Mesenchymal stem cell (in vitro differentiated cells and primary cell): ENCODE measurements around the gene PTGFRN.

ENCODE experiments used
- DNase-seq: peaks from one replicate; pipeline ENCODE4 v3.0.0-alpha.2; 2013
- H2AFZ ChIP-seq: one replicate; pipeline ENCODE4 v1.6.1; 2013; ENCODE audit warnings: low read depth, mild to moderate bottlenecking, control low read depth, inconsistent platforms, low read length, moderate library complexity
- H2AK5ac ChIP-seq: 2 replicates; pipeline ENCODE4 v1.6.1; 2013; ENCODE audit warnings: low read length, moderate library complexity, mild to moderate bottlenecking, inconsistent platforms; ENCODE audit not compliant: severe bottlenecking
- H2BK120ac ChIP-seq: one replicate; pipeline ENCODE4 v1.6.1; 2013; ENCODE audit warnings: low read depth, mild to moderate bottlenecking, inconsistent platforms, low read length, moderate library complexity
- H2BK12ac ChIP-seq, 2 experiments: one replicate each; pipeline ENCODE4 v1.6.1; 2013; ENCODE audit warnings: inconsistent platforms in 2 of 2, low read length in 2 of 2, mild to moderate bottlenecking in 2 of 2, moderate library complexity in 2 of 2, control low read depth in 1 of 2
- H2BK15ac ChIP-seq: one replicate; pipeline ENCODE4 v1.6.1; 2013; ENCODE audit warnings: mild to moderate bottlenecking, low read depth, inconsistent platforms; ENCODE audit not compliant: poor library complexity, severe bottlenecking
- H2BK5ac ChIP-seq: 2 replicates; pipeline ENCODE4 v1.6.1; 2013; ENCODE audit warnings: low read depth, mild to moderate bottlenecking, low read length, control low read depth, inconsistent platforms; ENCODE audit not compliant: poor library complexity, severe bottlenecking
- H3K14ac ChIP-seq, 2 experiments: one replicate each; pipeline ENCODE4 v1.6.1; 2013; ENCODE audit warnings: inconsistent platforms in 2 of 2, low read length in 2 of 2, control low read depth in 1 of 2, mild to moderate bottlenecking in 1 of 2, moderate library complexity in 1 of 2
- H3K18ac ChIP-seq, 2 experiments: one replicate each; pipeline ENCODE4 v1.6.1; 2013; ENCODE audit warnings: inconsistent platforms in 2 of 2, low read length in 2 of 2, control low read depth in 1 of 2, low read depth in 1 of 2, mild to moderate bottlenecking in 1 of 2
- H3K23ac ChIP-seq, 2 experiments: one replicate each; pipeline ENCODE4 v1.6.1; 2013; ENCODE audit warnings: inconsistent platforms in 2 of 2, low read length in 2 of 2, mild to moderate bottlenecking in 2 of 2, moderate library complexity in 2 of 2, control low read depth in 1 of 2
- H3K27ac ChIP-seq: 2 replicates; pipeline ENCODE4 v1.5.1; 2013; ENCODE audit warnings: mild to moderate bottlenecking, moderate library complexity, low read length, control low read depth, inconsistent platforms; ENCODE audit not compliant: poor library complexity, severe bottlenecking
- H3K27me3 ChIP-seq, 2 experiments: 2 replicates each; pipeline versions ENCODE4 v1.6.1 to v1.7.0; 2013; ENCODE audit warnings: low read length in 2 of 2, mild to moderate bottlenecking in 2 of 2, moderate library complexity in 2 of 2, control low read depth in 1 of 2, inconsistent platforms in 1 of 2; ENCODE audit not compliant: control insufficient read depth in 1 of 2, insufficient read depth in 1 of 2
- H3K36me3 ChIP-seq, 2 experiments: 2 replicates each; pipeline versions ENCODE4 v1.6.1 to v1.7.0; 2013; ENCODE audit warnings: low read length in 2 of 2, control low read depth in 1 of 2, inconsistent platforms in 1 of 2, low read depth in 1 of 2, mild to moderate bottlenecking in 1 of 2; ENCODE audit not compliant: insufficient read depth in 2 of 2, control insufficient read depth in 1 of 2
- H3K4ac ChIP-seq, 2 experiments: one replicate each; pipeline ENCODE4 v1.6.1; 2013; ENCODE audit warnings: inconsistent platforms in 2 of 2, low read length in 2 of 2, mild to moderate bottlenecking in 2 of 2, moderate library complexity in 2 of 2, control low read depth in 1 of 2, low read depth in 1 of 2
- H3K4me1 ChIP-seq: 2 replicates; pipeline ENCODE4 v1.6.1; 2013; ENCODE audit warnings: low read depth, low read length, control low read depth; ENCODE audit not compliant: control insufficient read depth, insufficient read depth
- H3K4me2 ChIP-seq: 2 replicates; pipeline ENCODE4 v1.6.1; 2013; ENCODE audit warnings: low read length, mild to moderate bottlenecking, inconsistent platforms; ENCODE audit not compliant: poor library complexity, severe bottlenecking
- H3K4me3 ChIP-seq, 2 experiments: 2 replicates each; pipeline versions ENCODE4 v1.5.1 to v1.7.0; 2013; ENCODE audit warnings: low read length in 2 of 2, mild to moderate bottlenecking in 2 of 2, control low read depth in 1 of 2, low read depth in 1 of 2; ENCODE audit not compliant: insufficient read depth in 1 of 2
- H3K79me1 ChIP-seq: replicated peaks from 2 replicates; pipeline ENCODE4 v1.6.1; 2013; ENCODE audit warnings: mild to moderate bottlenecking, control low read depth, low read length, inconsistent platforms; ENCODE audit not compliant: poor library complexity, severe bottlenecking
- H3K9ac ChIP-seq: 2 replicates; pipeline ENCODE4 v1.7.0; 2013; ENCODE audit warnings: mild to moderate bottlenecking, low read length, moderate library complexity
- H3K9me3 ChIP-seq: 2 replicates; pipeline ENCODE4 v1.7.0; 2013; ENCODE audit warnings: mild to moderate bottlenecking, low read length; ENCODE audit not compliant: control insufficient read depth
- H4K8ac ChIP-seq: one replicate; pipeline ENCODE4 v1.6.1; 2013; ENCODE audit warnings: inconsistent platforms, mild to moderate bottlenecking, low read length, moderate library complexity
- H4K91ac ChIP-seq: one replicate; pipeline ENCODE4 v1.6.1; 2013; ENCODE audit warnings: mild to moderate bottlenecking, low read length, inconsistent platforms
- WGBS: methylation state at CpG from one replicate; pipeline ENCODE4 v1.1.7; 2013; ENCODE audit warnings: mixed read lengths; 5-methylcytosine and 5-hydroxymethylcytosine counted together

The PTGFRN gene

DNA sequence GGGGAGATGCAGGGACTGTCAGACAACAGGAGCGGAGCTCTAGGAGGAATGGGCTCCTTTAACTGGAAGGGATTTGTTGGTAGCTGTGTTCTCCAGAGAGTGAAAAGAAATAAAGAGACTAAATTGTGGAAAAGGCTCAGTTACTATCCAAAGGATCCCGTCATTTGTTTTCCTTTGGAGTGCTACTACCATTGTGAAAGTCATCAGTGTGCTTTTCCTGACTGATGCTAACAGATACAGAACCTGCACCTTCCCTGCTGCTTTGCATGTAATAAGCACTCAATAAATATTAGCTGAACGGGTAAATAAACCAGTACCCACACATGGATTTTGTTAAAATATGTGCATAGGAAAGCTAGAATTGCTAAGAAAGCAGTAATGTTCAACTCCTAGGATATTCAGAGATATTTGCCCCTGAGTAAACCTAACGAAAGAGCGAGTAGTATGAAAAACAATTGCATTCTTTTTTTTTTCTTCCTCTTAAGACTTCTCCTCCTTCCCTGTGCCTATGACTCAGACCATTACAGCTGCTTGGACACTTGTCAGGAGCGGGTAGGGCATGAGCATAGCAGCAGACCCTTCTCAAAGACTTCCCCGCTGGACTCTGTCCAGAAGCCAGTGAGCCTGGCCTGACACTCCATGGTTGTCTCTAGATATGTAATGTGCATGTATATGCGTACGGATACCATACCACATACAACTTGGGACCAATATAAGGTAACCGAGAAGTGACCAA lies 41.7 kb downstream of the PTGFRN start:
- 75% methylated on average over 8 of the region's 10 CpGs for WGBS
- peak overlapping the region in 1 of 2 experiments; percentile 60 for H3K4me3 ChIP-seq
- peak overlapping the region; percentile 88 for H3K9ac ChIP-seq
- H2BK120ac ChIP-seq: no peak overlapping the region
- no peak overlapping the region for H2BK15ac ChIP-seq
- no peaks in the 10 kb centered on the region for H3K9me3 ChIP-seq
- no peak overlapping the region for H3K18ac ChIP-seq
- H3K14ac ChIP-seq: no peak overlapping the region
- H3K4me2 ChIP-seq: no peak overlapping the region
- H2BK12ac ChIP-seq: no peak overlapping the region
- DNase-seq: peak; percentile 61
- H3K79me1 ChIP-seq: peaks cover 35% of the 10 kb centered on the region
- no peak overlapping the region for H3K27ac ChIP-seq
- H2AFZ ChIP-seq: no peak overlapping the region
- H3K23ac ChIP-seq: no peak overlapping the region
- H3K36me3 ChIP-seq: peaks cover 11 to 12% of the 10 kb centered on the region in 2 experiments
- no peak overlapping the region for H4K8ac ChIP-seq
- H3K4me1 ChIP-seq: peaks cover 5% of the 10 kb centered on the region
- no peak overlapping the region for H4K91ac ChIP-seq
- H3K4ac ChIP-seq: no peak overlapping the region
- no peak overlapping the region for H2AK5ac ChIP-seq
- no peaks in the 10 kb centered on the region for H3K27me3 ChIP-seq
- H2BK5ac ChIP-seq: no peak overlapping the region

DNA sequence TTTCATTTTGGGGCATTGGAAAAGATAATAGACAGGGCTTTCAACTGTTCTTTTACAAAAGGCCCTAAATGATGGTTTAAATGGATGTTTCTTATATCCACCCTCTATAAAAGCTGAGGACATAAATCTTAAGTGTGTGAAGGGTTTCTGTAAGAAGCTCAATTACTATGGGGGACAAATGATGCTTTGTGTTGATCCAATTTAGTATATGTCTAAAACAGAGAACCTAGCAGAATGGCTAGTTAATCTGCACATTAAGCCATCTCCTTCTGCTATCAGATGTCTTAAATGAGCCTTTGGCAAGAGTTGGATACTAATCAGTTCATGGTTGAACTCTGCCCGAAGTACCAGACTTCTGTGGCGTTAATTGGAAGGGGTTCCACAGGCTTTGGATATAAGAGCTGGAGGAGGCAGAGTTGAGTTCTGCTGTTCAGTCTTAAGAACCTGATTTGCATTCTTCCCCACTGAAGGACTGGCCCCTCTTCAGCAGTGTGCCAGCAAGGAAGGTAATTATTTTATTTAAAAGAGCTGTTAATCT lies 43.1 kb downstream of the PTGFRN start:
- 97% methylated on average over 2 of the region's 2 CpGs for WGBS
- no peak overlapping the region for H3K14ac ChIP-seq
- no peak overlapping the region for H3K4ac ChIP-seq
- H2AK5ac ChIP-seq: no peak overlapping the region
- H2BK12ac ChIP-seq: no peak overlapping the region
- no peak overlapping the region for H3K18ac ChIP-seq
- H4K91ac ChIP-seq: no peak overlapping the region
- H3K23ac ChIP-seq: no peak overlapping the region
- no peak overlapping the region for H3K4me2 ChIP-seq
- H3K36me3 ChIP-seq: peaks cover 11 to 14% of the 10 kb centered on the region in 2 experiments
- peaks cover 5% of the 10 kb centered on the region for H3K4me1 ChIP-seq
- H3K27me3 ChIP-seq: no peaks in the 10 kb centered on the region
- H3K4me3 ChIP-seq: no peak overlapping the region
- no peak overlapping the region for H3K9ac ChIP-seq
- H2BK120ac ChIP-seq: no peak overlapping the region
- H3K79me1 ChIP-seq: peaks cover 37% of the 10 kb centered on the region
- no peak overlapping the region for H2AFZ ChIP-seq
- no peak overlapping the region for H4K8ac ChIP-seq
- H2BK5ac ChIP-seq: no peak overlapping the region
- no peak overlapping the region for H3K27ac ChIP-seq
- no peaks in the 10 kb centered on the region for H3K9me3 ChIP-seq
- no peak overlapping the region for H2BK15ac ChIP-seq
- DNase-seq: no peak

DNA sequence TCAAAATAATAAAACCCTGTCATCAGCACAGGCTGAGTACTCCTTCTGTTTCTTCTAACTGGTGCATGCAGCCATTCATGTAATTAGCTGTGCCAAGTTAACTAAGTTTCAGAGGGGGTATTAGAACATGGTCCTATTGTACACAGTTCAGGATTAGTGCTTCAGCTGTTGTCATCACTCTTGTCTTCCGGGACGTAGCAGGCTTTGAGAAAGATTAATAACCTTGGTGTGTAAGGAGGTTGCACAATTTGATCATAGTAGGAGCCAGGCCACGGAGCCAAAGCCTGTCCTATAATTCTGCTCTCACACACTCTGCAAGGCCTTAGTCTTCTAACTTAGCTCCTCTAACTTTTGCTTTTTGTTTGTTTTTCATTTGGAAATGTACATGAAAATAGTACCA lies 44.7 kb downstream of the PTGFRN start:
- Histone ChIP-seq H3K27me3 (no peaks in the 10 kb centered on the region), H3K36me3 (peaks cover 6 to 18% of the 10 kb centered on the region in 2 experiments), H2BK15ac (no peak overlapping the region), H3K4me3 (no peak overlapping the region), H2AK5ac (no peak overlapping the region), H3K9me3 (no peaks in the 10 kb centered on the region), H2BK120ac (no peak overlapping the region), H2BK5ac (no peak overlapping the region), H2AFZ (no peak overlapping the region), H3K4me1 (peaks cover 2% of the 10 kb centered on the region), H4K91ac (no peak overlapping the region), H3K23ac (no peak overlapping the region), H3K4me2 (no peak overlapping the region), H3K14ac (no peak overlapping the region), H3K9ac (no peak overlapping the region), H3K79me1 (peaks cover 41% of the 10 kb centered on the region), H3K27ac (no peak overlapping the region), H3K4ac (no peak overlapping the region), H2BK12ac (no peak overlapping the region), H4K8ac (no peak overlapping the region), H3K18ac (no peak overlapping the region)
- DNase-seq: no peak
- WGBS: 73% methylated on average over 3 of the region's 3 CpGs

DNA sequence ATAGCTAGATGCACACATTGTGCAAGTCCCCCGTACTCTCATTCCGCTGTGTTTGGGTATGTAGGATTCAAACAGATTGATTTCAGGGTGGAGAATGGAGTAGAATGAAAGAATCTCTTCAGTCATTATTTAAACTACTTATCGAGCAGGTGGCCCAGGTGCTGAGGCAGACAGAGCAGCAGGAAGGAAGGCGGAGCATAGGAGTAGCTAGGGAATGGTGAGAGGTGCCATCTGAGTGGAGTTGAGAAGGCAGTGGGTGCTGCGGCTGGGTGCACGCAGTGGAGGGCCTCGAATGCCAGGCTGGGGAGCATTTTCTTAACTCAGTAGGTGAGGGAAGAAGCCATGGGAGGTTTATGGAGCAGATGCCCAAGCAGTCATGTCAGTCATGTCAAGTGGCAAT lies 46.7 kb downstream of the PTGFRN start:
- Histone ChIP-seq H3K9me3 (no peaks in the 10 kb centered on the region), H2BK120ac (no peak overlapping the region)

More for the DNA sequence above, 46.7 kb downstream of the PTGFRN start:
- peaks cover 45% of the 10 kb centered on the region for H3K79me1 ChIP-seq
- no peak overlapping the region for H3K9ac ChIP-seq
- H2BK5ac ChIP-seq: no peak overlapping the region
- H2BK12ac ChIP-seq: no peak overlapping the region
- H3K14ac ChIP-seq: no peak overlapping the region
- peaks cover 0 to 25% of the 10 kb centered on the region in 2 experiments for H3K36me3 ChIP-seq
- no peak overlapping the region for H3K23ac ChIP-seq
- no peak overlapping the region for H3K4ac ChIP-seq
- H2BK15ac ChIP-seq: no peak overlapping the region
- no peak overlapping the region for H3K4me3 ChIP-seq
- no peak overlapping the region for H4K8ac ChIP-seq
- H3K27me3 ChIP-seq: no peaks in the 10 kb centered on the region
- no peak overlapping the region for H2AFZ ChIP-seq
- no peak overlapping the region for H3K27ac ChIP-seq
- H3K4me1 ChIP-seq: peaks cover 2% of the 10 kb centered on the region
- no peak overlapping the region for H3K18ac ChIP-seq
- WGBS: 96% methylated on average over 7 of the region's 7 CpGs
- H2AK5ac ChIP-seq: no peak overlapping the region
- no peak for DNase-seq
- H4K91ac ChIP-seq: no peak overlapping the region
- no peak overlapping the region for H3K4me2 ChIP-seq
